NCI-H460 (cell line): ENCODE measurements around the gene SEMA5A. TPM values are rescaled to one million over a fixed set of nuclear protein-coding genes. Genes with fewer than 3 reads are reported as not detected.

Source experiments
- DNase-seq: peaks from one replicate; pipeline ENCODE4 v3.0.0-alpha.2; 2016; ENCODE audit warnings: low read depth; ENCODE audit errors: extremely low read depth
- total RNA-seq: library from RNA; depleted of rRNA; stranded (reverse); fragments of >200 nt; shearing (Covaris generic); gene quantifications from 2 replicates; pipeline ENCODE4 v1.2.3, GENCODE V29; 2014

Gene SEMA5A
- total RNA-seq, 1 experiment from 2014 or later: 5.3 TPM

DNA sequence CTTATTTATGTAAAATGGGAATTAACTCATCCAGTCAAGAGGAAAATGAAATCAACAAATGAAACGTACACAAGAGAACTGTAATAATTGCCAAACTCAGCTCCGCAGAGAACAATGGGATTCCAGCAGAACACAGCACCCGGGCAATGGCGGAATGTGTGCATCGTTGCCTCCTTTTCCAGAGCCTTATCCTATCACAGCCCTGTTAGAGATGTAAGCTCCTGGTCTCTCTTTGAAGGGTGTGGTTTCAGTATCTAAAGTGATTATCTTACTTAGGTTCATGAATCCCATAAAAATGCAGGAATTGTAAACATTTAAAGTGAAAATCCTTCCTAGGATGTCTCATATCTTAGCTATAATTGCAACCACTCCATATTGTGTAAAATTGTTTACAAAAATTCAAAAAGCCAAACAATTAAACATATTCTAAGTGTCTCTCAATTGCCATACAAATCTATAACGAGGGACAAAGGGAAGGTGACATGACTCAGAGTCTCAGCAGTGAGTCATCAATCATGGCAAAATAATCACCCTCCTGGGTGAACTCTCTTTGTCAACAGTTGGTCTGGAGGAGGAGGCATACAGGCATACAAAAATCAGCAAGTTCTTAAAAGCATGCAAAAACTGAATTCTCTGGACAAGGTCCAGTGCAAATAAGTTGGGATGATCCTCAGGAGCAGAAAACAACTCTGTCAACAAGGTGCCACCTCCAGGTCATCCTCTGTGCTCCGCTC is 22.6 kb downstream of the SEMA5A start:
- DNase-seq: no peak

DNA sequence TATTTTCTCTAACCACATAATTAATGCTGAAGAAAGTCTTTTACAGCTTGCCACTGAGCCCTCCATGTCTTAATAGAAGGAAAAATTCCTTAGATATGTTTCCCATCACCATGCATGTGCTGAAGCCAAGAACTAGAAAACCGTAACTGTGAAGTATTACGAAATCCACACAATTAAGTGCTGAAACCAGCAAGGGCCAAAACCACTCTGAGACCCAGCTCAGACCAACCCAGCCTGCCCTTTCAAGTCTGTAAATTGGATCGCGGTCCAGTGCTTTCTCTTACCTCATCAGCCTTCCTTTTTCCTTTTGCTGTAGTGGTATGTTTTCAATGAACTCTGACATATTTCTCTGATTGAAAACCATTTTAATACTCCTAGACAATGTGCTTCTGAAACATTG is 26.3 kb downstream of the SEMA5A start:
- no peak for DNase-seq

DNA sequence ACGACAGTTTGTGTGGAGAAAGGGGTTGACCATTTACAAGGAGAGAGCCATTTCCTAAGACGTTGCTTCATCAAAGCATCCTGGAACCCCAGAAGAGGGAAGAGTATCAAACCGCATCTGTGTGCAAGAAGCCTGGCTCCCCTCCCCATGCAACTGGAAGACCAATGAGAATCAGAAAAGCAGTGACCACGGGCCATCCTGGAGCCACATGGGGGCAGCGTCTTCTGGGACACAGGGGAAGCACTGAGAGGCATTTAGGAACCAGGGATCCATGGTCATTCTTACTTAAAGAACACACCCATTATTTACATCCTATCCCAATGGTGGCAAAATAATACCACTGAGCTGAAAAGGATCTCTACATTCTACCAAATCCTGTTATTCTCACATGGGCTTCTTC is 29.3 kb downstream of the SEMA5A start:
- no peak for DNase-seq

DNA sequence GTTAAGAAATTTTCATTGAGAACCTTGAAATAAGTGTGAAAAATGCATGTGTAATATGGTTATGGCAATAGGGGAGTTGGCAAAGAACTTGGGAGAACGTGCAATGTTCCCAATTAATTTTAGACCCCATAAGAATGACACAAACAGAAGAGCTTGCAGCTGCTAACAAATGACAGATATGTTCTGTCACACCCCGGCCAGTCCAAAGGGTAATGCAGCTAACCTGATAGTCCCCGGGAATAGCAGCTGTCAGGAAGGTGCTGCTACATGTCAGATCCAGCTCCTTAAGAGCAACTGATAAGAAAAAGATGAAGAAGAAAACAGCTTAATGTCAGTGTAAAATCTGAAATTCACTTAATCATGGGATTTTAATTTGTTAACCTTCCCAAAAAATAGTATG is 30.4 kb downstream of the SEMA5A start:
- no peak for DNase-seq

DNA sequence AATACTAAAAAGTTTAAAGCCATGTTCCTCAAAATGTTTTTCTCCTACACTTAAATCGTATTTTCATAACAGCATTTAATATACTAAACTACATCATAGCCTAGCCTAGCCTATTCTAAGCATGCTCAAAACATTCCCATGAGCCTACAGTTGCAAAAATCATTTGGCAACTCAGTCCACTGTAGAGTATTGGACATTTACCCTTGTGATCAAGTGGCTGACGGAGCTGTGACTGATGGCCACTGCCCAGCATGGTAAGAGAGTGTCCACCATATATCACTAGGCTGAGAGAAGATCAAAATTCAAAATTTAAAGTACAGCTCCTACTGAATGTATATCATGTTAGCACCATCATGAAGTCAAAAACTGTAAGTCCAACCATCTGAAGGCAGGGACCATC is 30.9 kb downstream of the SEMA5A start:
- DNase-seq: no peak

DNA sequence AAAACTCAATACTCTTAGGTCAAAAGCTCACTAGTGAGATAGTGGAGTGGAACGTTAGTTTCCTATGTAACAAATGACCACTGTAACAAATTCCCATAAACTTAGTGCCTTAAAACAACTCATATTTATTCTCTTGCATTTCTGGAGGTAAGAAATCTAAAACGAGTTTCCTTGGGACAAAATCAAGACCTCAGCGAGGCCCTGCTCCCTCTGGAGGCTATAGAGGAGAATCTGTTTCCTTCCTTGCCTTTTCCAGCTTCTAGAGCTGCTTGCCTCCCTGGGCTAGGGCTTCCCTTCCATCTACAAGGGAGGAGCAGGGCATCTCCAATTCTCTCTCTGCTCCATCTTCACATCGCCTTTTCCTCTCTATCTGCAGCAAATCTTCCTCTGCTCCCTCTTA is 32.0 kb downstream of the SEMA5A start:
- peak; percentile 11 for DNase-seq

DNA sequence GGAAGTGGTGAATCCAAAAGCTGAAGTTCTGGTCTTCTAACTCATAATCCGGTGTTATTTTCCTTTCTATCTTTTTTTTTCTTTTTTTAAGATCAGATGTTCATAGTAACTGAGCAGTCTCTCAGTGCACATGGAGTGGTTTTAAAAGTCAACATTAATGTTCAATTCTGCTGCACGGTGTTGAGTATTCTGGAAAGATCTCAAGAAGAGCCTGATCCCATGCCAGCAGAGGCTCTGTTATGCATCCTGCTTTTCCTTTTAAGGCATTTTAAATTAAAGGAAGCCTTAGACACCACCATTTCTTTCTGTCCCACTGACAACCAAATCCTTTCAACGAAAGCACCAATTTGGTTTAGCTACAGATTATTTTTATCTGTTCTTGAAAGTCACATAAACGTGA is 33.4 kb downstream of the SEMA5A start:
- DNase-seq: no peak

DNA sequence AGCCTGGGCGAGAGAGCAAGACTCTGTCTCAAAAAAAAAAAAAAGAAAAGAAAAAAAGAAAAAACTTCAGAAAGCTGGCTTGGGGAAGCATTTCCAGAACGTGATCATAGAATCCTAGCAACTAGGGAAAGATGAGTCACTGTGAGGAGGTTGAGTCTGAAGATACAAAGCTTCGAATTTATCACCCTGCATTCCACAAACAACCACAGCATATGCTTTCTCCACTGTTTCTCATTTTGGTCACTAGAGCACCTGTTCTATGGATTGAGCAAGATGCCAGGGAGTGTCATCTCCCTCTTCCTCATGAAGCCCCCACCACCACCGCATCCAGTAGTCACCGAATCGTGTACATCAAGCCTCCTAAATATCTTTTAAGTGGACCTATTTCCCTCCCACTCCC is 37.9 kb downstream of the SEMA5A start:
- DNase-seq: no peak

DNA sequence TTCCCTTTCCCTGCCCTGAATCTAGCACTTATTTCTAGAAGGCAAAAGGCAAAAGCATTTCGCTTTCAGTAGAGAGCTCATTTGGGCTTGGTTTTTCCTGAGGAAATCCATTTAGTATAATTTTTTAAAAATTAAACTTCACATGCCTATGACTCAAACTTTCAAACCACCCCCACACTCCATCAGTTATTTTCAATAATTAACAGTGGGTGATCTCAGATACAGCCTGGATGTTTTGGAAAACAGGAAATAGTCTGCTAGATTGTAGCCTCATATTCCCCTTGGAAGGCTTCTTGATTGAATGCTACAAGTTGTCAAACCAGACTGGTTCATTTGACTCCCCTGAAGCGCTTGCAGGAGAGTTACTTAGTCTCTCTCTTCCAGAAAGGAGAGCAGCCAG is 40.6 kb downstream of the SEMA5A start:
- DNase-seq: no peak

DNA sequence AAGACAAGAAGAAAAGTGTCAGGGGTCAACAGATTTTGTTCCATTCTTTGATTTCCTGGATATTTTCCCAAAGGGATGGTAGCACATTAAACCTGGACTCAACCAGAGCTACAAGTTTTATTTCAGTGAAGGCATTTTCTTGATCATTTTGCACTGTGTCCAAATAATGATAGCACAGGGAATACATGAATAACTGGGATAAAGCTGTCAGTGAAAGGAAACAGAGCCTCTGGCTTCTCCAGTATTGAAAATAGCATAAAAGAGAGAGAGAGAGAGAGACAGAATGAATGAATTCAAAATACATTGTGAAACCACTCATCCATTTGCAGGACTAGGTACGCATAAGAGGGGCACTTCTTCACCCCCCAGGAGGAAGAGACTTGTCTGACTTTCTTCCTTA is 43.0 kb downstream of the SEMA5A start:
- no peak for DNase-seq

DNA sequence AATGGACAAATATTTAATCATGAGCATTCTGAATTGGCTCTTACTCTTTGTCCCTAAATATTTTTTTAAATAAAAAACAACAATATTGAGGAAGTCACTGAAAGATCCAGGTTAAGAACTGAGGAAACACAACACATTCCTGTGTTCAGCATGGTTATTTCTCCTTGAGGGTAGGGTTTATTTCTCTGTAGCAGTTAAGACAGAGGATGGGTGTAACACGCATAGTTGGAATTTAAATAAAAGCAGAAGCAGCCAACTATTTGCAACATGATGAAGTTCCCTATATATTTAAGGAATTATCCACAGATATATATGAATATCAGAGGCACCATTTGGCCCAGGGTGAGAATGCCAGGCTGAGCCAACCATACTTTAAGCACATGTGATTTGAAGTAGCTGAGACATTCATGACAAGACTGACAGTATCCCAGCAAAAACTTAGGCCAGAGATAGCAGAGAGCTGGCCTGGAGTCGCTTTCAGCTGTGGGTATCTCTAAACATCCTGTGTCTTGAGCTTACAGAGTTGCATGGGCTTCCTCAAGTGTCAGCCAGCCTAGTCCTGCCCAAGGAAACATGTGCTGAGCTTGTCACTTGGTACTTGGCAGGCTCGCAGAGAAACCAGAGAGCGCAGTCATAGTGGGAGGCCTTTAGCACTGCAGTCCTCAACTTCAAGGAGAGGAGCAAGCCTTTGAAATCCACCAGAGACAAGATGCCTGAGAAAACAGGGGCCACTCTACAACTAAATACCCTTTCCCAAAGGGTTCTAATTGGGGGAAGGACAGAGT is 43.6 kb downstream of the SEMA5A start:
- DNase-seq: no peak

DNA sequence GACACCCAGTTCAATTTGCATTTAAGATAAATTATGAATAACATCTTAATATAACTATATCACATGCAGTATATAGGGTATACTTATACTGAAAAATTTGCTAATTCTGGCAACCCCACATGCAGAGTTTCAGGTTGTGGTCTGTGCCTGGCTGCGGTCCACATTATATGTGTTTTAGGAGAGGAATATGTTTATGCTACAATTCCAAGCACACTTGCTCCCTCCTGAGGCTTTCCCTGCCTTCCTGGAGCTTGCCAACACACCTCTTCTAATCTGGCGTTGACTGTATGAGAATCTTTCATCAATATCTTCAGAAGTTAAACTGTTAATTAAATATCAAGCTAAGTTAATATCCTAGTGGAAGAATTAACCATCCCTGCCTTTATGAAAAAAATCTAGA is 45.2 kb downstream of the SEMA5A start:
- no peak for DNase-seq

DNA sequence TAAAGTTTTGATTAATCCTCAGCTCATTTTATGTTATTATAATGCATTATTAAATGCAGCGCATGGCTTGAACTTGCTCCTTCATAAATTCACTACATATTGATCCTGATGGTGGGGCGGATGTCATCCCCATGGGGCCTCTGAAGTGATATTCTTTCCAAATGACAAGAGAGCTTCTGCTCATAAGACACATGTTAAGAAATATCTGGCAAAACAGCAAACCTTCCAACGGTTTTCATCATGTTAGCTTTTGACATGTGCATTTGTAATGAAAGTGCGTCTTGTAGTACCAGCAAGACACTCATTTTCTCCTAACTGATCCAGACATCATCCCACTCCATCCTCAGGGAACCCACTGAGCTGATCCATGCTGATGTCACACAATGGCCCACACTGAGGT is 45.7 kb downstream of the SEMA5A start:
- DNase-seq: no peak

DNA sequence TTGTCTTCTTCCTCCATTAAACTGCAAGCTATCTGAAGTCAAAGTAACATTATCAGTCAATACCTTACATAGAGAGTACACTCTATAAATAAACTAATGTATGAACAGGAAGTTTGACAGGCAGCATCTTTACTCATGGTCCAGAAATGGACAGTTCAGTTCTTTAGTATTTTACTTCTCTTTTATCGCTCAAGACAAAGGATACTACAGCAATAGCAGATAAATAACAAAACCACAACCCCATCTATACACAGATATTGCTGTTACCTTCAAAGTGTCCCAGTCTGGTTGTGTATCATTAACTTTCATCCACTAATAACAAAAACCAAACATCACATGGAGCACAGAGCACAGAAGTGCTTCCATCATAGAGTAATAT is 46.4 kb downstream of the SEMA5A start:
- no peak for DNase-seq

DNA sequence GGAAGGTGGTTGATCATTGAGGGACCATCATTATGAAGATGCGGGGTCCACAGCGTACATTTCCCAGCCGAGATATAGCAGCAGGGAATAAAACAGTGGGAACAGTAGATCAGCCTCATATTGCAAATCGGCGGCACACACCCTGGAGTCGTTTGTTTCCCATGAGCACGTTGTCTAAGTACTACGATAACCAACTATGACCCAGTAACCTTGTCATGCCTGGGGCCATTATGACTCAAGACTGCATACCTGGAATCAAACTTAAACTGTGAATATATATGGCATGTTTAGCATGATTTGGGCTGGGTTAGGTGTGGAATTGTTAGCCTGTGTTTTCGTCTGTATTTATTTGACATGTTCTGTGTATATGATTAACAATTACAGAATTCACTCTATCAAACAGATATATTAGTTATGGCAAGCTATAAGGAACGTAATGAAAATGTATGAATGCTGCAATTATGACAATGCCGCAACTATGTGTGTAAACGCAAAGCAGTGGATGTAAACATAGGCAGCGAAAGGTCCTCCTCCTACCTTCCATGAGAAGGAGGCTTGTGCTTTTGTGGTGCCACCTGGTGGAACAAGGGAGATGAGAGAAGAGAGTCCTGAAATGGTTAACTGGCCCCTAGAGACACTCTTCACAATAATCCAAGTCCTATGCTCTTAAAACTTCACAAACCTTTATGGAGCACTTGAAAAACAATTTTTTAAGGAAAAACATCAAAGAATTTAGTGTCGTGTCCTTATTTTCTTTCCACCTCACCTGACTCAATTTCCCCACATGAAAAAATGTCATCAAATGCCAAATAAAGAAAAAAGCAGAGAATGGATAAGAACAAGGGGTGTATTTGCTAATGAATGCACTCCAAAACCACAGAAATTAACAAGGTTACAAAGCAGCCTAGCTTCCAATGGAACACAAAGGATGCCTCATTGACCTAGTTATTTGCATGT is 47.1 kb downstream of the SEMA5A start:
- DNase-seq: peak; percentile 61

DNA sequence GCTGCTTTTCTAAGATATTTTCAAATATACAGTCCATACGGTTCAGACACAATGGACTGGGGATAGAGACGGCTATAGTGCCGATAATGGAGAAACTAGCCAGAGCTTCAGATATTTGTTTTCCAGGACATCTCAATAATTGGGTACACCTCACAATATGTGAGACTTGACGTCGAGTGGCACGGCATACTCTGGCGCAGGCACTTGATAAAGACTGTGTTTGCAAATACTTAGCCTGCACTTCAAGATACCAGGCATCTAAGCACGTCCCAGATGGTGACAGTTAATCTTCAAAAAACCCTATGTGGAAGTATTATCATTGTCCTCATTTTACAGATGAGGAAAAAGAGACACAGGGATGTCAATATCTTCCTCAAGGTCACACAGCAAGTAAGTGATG is 48.5 kb downstream of the SEMA5A start:
- no peak for DNase-seq

DNA sequence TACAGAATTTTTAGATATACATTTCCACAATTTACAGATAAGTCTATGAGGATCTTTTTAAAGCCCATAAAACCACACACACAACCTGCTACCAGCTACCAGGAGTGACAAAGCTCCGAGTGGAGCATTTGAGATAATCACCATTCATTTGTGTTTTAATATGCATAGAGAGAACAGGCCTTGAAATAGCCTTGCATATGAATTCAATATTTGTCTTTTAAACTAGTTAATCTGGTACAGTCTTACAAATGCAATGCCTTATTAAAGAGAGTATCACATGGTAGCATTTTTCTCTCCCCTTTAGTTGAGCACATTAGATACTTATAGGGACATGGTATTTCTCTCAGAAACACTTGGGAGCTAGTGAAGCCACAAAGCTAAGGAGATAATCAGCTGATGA is 49.1 kb downstream of the SEMA5A start:
- no peak for DNase-seq

DNA sequence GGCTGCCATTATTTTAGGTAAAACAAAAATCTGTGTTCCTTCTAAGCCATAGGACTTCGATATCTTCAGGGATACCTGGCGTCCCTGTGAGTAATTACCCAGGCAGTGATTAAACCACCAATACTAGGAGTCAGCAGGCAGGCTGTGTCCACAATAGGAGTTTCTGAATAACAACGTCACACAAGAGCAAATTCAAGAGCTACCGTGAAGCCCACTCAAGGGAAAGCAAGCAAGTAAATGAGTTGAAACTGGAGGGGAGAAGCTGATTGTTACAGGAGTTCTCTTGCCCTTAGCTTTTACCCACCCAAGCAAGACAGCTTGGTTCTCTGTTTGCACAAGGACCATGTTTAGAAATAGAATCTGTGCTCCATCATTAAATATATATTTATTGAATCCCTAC is 50.8 kb downstream of the SEMA5A start:
- DNase-seq: no peak

DNA sequence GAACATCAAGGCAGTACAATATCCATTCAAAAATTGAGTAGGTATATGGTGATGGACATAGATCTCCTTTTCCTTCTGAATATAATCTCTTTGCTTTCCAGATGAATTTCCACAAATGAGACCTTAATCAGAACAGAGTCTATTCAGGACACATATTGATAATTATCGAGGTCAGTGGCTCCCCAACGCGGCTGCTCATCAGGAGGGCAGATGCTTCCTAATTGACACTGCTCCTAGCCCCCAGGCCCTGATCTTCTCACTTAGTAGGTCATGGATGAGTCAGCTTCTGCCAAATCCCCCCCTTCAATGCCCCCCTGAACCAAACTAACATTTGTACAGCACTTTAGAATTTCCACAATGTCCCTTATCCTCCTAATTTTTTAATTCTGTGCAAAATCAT is 51.6 kb downstream of the SEMA5A start:
- no peak for DNase-seq

DNA sequence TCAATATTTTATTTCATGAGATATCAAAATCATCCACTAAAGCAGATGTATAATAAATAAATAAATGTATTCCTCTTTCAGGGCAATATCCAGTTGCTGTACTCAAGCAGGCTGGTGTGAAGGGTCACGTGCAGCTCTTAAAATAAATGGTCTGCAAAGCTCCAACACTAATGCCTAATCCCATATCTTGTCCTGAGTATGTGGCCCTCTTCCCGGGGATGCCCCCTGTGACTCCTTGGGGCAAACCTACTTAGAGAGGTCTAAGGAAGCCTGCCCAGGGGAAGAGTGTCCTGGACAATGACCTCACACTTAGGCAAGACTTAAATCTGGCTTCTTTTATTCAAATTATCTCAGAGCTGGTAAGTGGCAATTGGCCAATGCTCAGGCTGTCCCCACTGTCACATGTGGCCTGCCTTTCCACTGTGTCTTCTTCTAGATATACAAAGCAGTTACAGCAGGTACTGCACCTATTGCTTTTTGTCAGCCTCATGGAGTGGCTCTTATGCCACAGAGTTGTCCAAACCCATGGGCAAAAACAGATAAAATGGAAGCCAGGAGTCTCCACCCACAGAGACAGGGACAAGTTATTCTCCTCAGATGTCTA is 55.3 kb downstream of the SEMA5A start:
- DNase-seq: no peak

DNA sequence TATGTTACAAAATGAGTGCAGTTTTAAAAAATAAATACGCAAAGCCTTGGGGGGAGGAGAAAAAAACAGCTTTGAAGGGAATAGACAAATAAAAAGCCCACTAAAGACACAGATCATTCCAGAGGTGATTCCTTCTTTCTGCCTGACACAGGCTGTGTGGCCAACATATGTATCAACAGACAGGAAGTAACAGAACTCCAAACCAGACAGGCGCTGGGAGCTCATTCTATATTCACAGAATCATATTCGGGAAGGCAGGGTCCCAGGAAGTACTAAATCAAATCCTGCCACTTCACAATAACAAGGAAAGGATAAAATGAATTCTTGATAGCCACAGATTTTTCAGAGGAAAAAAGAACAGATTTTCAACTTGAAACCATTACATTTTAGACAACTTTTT is 62.1 kb downstream of the SEMA5A start:
- DNase-seq: no peak
